Panc1 (cell line): ENCODE results near the gene ADIPOR1. TPM values are rescaled to one million over a fixed set of nuclear protein-coding genes. Genes with fewer than 3 reads are reported as not detected.

Source experiments
- ATAC-seq: fragments of 200-7000 bp; cut with Tn5 transposase; 2 replicates; pipeline ENCODE4 v1.9.1; 2020; ENCODE audit warnings: mild to moderate bottlenecking, moderate library complexity
- BruUV-seq: library from RNA; stranded (reverse); fragments of 400-500 nt; replicated peaks from 2 replicates; lab custom pipeline; 2021; lab: Mats Ljungman, UMichigan
- CTCF ChIA-PET: fragments of 300-600 bp; sonication (Branson Sonifier 250); formaldehyde crosslinking; loops from one replicate; lab custom pipeline; 2022; ENCODE audit warnings: antibody characterized with exemption; lab: Charles Lee
- POLR2A ChIA-PET: fragments of 300-600 bp; sonication (Branson Sonifier 250); formaldehyde crosslinking; loops from one replicate; lab custom pipeline; 2022; ENCODE audit warnings: antibody characterized with exemption; lab: Charles Lee
- DNase-seq: peaks from one replicate; pipeline ENCODE4 v3.0.0-alpha.2; 2010; ENCODE audit warnings: low read depth, low spot score
- H3K27ac ChIP-seq: 2 replicates; pipeline ENCODE4 v1.5.1; 2011; ENCODE audit warnings: mild to moderate bottlenecking, low read length, inconsistent platforms
- H3K27me3 ChIP-seq: fragments of 200-500 bp; sonication (Bioruptor generic); 2 replicates; pipeline ENCODE4 v1.6.0; 2014; ENCODE audit warnings: low read length, inconsistent platforms; ENCODE audit not compliant: control insufficient read depth, insufficient read depth
- H3K36me3 ChIP-seq: fragments of 200-500 bp; sonication (Bioruptor generic); 2 replicates; pipeline ENCODE4 v1.5.1; 2014; ENCODE audit warnings: inconsistent platforms, mild to moderate bottlenecking, low read length, moderate library complexity; ENCODE audit not compliant: control insufficient read depth, insufficient read depth
- H3K4me1 ChIP-seq: 2 replicates; pipeline ENCODE4 v1.5.1; 2011; ENCODE audit warnings: inconsistent platforms, mild to moderate bottlenecking, low read length, moderate library complexity; ENCODE audit not compliant: control insufficient read depth, insufficient read depth
- H3K4me3 ChIP-seq, 2 experiments: 2 replicates each; pipeline ENCODE4 v1.5.1; 2011 to 2012; ENCODE audit warnings: low read depth in 2 of 2, low read length in 2 of 2, mild to moderate bottlenecking in 2 of 2, inconsistent platforms in 1 of 2, moderate library complexity in 1 of 2
- H3K9me3 ChIP-seq: fragments of 200-500 bp; sonication (Bioruptor generic); 2 replicates; pipeline ENCODE4 v1.5.1; 2014; ENCODE audit warnings: low read depth, mild to moderate bottlenecking, inconsistent platforms, low read length, moderate library complexity; ENCODE audit not compliant: control insufficient read depth, insufficient read depth
- CTCF ChIP-seq: fragments of 450-650 bp; IDR thresholded peaks from 2 replicates; pipeline ENCODE4 v1.5.1; 2017; ENCODE audit warnings: mild to moderate bottlenecking
- POLR2AphosphoS5 ChIP-seq: IDR thresholded peaks from 2 replicates; pipeline ENCODE4 v1.6.1; 2012; ENCODE audit warnings: mild to moderate bottlenecking, low read depth, low read length, moderate library complexity
- SIN3A ChIP-seq: IDR thresholded peaks from 2 replicates; pipeline ENCODE4 v1.6.1; 2012; ENCODE audit warnings: low read depth, mild to moderate bottlenecking, low read length, moderate library complexity, borderline replicate concordance; ENCODE audit not compliant: insufficient read depth
- TCF7L2 ChIP-seq: IDR thresholded peaks from 2 replicates; pipeline ENCODE4 v1.6.1; 2011; ENCODE audit warnings: mild to moderate bottlenecking, low read depth, low read length, inconsistent platforms
- in situ Hi-C: cut with HindIII; loops from 2 replicates; pipeline ENCODE4 v1.10.0; 2016; ENCODE audit warnings: low sequenced_read_pairs, low pct_unique_long_range_greater_than_20kb
- intact Hi-C: fragments of 100-400 bp; cut with micrococcal nuclease; formaldehyde crosslinking; loops from one replicate; pipeline ENCODE4 v1.10.0; 2022; ENCODE audit not compliant: unreplicated experiment
- total RNA-seq: library from RNA; stranded (reverse); gene quantifications from one replicate; pipeline ENCODE4 v1.2.1, GENCODE V29; 2021; ENCODE audit not compliant: unreplicated experiment
- TF ChIP-seq, protein P1 (sequence below), 2 experiments: IDR thresholded peaks; 2 replicates each; pipeline ENCODE4 v1.6.1; 2011 to 2012; ENCODE audit warnings: low read depth in 2 of 2, control low read depth in 1 of 2, low read length in 1 of 2, mild to moderate bottlenecking in 1 of 2, moderate library complexity in 1 of 2; ENCODE audit not compliant: insufficient read depth in 1 of 2

The ADIPOR1 gene
- total RNA-seq, 1 experiment from 2014 or later: 78.2 TPM

- no TSS peak for BruUV-seq
- H3K36me3 ChIP-seq: no peaks in the 10 kb centered on the region; the same call in none of the 2 replicates
- H3K27ac ChIP-seq: no peak overlapping the region
- no peak overlapping the region for H3K4me3 ChIP-seq
- TF ChIP-seq, protein P1, sequence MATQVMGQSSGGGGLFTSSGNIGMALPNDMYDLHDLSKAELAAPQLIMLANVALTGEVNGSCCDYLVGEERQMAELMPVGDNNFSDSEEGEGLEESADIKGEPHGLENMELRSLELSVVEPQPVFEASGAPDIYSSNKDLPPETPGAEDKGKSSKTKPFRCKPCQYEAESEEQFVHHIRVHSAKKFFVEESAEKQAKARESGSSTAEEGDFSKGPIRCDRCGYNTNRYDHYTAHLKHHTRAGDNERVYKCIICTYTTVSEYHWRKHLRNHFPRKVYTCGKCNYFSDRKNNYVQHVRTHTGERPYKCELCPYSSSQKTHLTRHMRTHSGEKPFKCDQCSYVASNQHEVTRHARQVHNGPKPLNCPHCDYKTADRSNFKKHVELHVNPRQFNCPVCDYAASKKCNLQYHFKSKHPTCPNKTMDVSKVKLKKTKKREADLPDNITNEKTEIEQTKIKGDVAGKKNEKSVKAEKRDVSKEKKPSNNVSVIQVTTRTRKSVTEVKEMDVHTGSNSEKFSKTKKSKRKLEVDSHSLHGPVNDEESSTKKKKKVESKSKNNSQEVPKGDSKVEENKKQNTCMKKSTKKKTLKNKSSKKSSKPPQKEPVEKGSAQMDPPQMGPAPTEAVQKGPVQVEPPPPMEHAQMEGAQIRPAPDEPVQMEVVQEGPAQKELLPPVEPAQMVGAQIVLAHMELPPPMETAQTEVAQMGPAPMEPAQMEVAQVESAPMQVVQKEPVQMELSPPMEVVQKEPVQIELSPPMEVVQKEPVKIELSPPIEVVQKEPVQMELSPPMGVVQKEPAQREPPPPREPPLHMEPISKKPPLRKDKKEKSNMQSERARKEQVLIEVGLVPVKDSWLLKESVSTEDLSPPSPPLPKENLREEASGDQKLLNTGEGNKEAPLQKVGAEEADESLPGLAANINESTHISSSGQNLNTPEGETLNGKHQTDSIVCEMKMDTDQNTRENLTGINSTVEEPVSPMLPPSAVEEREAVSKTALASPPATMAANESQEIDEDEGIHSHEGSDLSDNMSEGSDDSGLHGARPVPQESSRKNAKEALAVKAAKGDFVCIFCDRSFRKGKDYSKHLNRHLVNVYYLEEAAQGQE (IDR thresholded peaks at IDR 0.05; ENCODE audit: insufficient read depth in 1 of 2, low read depth in 2 of 2, low read length in 1 of 2): no peak
- TF ChIP-seq TCF7L2 (no peak), CTCF (no peak), POLR2AphosphoS5 (no peak), SIN3A (no peak)
- intact Hi-C loops (no loop called here), in situ Hi-C loops (no loop called here)
- ChIA-PET POLR2A (interaction anchor here (0.6 kb wide), 1 partner anchor 23 kb away, joined by 6 read pairs; no protein-coding TSS in a partner anchor), CTCF (interaction anchor here (0.6 kb wide), 1 partner anchor 27 kb away, joined by 7 read pairs; no protein-coding TSS in a partner anchor)
- H3K27me3 ChIP-seq: no peaks in the 10 kb centered on the region
- no peak for ATAC-seq
- H3K9me3 ChIP-seq: no peaks in the 10 kb centered on the region
- H3K4me1 ChIP-seq: peaks cover 18% of the 10 kb centered on the region
- DNase-seq: no peak
Measured at GRCh38 chr1:202954057-202954745, 3.9 kb downstream of the ADIPOR1 start.

DNA sequence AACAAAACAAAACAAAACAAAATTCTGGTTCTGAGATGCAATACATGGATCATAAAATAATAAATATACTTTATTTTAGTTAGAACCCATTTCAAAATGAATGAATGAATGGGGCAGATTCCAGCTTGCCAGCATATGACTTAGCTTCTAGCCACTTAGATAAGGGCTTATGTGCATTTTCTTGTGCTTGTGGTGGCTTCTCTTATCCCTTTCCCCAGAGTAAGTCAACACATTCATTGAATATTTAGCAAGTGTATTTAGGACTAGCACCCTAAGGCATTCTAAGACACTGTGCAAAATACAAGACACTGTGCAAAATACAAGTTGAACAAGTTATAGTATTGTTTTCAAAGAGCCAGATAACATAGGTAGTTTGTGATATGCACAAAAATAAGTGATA is 4.7 kb downstream of the ADIPOR1 start:
- H3K9me3 ChIP-seq: no peaks in the 10 kb centered on the region
- ChIA-PET CTCF (no interaction called here), POLR2A (no interaction called here)
- intact Hi-C loops (no loop called here), in situ Hi-C loops (no loop called here)
- H3K27ac ChIP-seq: no peak overlapping the region
- DNase-seq (no peak), ATAC-seq (no peak)
- no TSS peak for BruUV-seq
- peaks cover under 1% of the 10 kb centered on the region for H3K36me3 ChIP-seq
- H3K4me3 ChIP-seq: no peak overlapping the region
- TF ChIP-seq SIN3A: no peak
- peaks cover 11% of the 10 kb centered on the region for H3K4me1 ChIP-seq
- H3K27me3 ChIP-seq: no peaks in the 10 kb centered on the region

GRCh38 chr1:202952818-202953217 is 5.3 kb downstream of the ADIPOR1 start:
- CTCF ChIA-PET: no interaction called here
- peaks cover 11% of the 10 kb centered on the region for H3K4me1 ChIP-seq
- no peak for DNase-seq
- intact Hi-C loops (no loop called here), in situ Hi-C loops (no loop called here)
- no TSS peak for BruUV-seq
- no peak overlapping the region for H3K4me3 ChIP-seq
- no peak for ATAC-seq
- peaks cover 6% of the 10 kb centered on the region for H3K36me3 ChIP-seq
- POLR2A ChIA-PET: interaction anchor here (0.5 kb wide), 1 partner anchor 48 kb away, joined by 3 read pairs; no protein-coding TSS in a partner anchor
- H3K9me3 ChIP-seq: no peaks in the 10 kb centered on the region
- no peak overlapping the region for H3K27ac ChIP-seq
- H3K27me3 ChIP-seq: no peaks in the 10 kb centered on the region
- no peak for TF ChIP-seq CTCF
- TF ChIP-seq TCF7L2: no peak
- no peak for TF ChIP-seq SIN3A
- no peak for TF ChIP-seq POLR2AphosphoS5
- TF ChIP-seq, protein P1 (IDR thresholded peaks at IDR 0.05; ENCODE audit: insufficient read depth in 1 of 2, low read depth in 2 of 2, low read length in 1 of 2): no peak
